Activated naive CD8-positive, alpha-beta T cell treated with anti-CD3 and anti-CD28 coated beads, Interleukin-2, amount 10 ng/mL, durations not matched to agents 7 days and 5 days (primary cell): Measurements from ENCODE around the gene ZNF506. TPM values are rescaled to one million over a fixed set of nuclear protein-coding genes. Genes with fewer than 3 reads are reported as not detected.
"Not testable (repeated sequence)": the region's sequence is repeated elsewhere in the genome, so short reads cannot be mapped to it uniquely, and the experiment has no call there.

ENCODE experiments used
- ATAC-seq: fragments of 150-1000 bp; cut with Tn5 transposase; one replicate; pipeline ENCODE4 v1.10.0; 2021; ENCODE audit warnings: low read depth, moderate library complexity
- POLR2A ChIA-PET: fragments of 350-600 bp; sonication (Branson Sonifier 250); formaldehyde crosslinking; loops from one replicate; lab custom pipeline; 2021; ENCODE audit warnings: antibody characterized with exemption; lab: Charles Lee
- DNase-seq: peaks from one replicate; pipeline ENCODE4 v3.0.0; 2021
- H3K27ac Mint-ChIP-seq: one replicate; pipeline ENCODE4 v1.8.0; 2022; ENCODE audit warnings: mild to moderate bottlenecking, mixed read lengths
- H3K27me3 Mint-ChIP-seq: one replicate; pipeline ENCODE4 v1.8.0; 2022; ENCODE audit warnings: mild to moderate bottlenecking, moderate library complexity, mixed read lengths
- H3K36me3 Mint-ChIP-seq: one replicate; pipeline ENCODE4 v1.8.0; 2021; ENCODE audit warnings: mild to moderate bottlenecking, mixed read lengths
- H3K4me1 Mint-ChIP-seq: one replicate; pipeline ENCODE4 v1.8.0; 2021; ENCODE audit warnings: mixed read lengths
- H3K4me3 Mint-ChIP-seq: one replicate; pipeline ENCODE4 v1.8.0; 2022; ENCODE audit warnings: mild to moderate bottlenecking, moderate library complexity, mixed read lengths
- H3K9me3 Mint-ChIP-seq: one replicate; pipeline ENCODE4 v1.8.0; 2021; ENCODE audit warnings: mixed read lengths
- total RNA-seq, 2 experiments: library from RNA; stranded (reverse); gene quantifications; one replicate each; pipeline ENCODE4 v1.2.3, GENCODE V29; 2021

The ZNF506 gene
- total RNA-seq, 2 experiments from 2014 or later: 39.4 to 41.5 TPM

DNA sequence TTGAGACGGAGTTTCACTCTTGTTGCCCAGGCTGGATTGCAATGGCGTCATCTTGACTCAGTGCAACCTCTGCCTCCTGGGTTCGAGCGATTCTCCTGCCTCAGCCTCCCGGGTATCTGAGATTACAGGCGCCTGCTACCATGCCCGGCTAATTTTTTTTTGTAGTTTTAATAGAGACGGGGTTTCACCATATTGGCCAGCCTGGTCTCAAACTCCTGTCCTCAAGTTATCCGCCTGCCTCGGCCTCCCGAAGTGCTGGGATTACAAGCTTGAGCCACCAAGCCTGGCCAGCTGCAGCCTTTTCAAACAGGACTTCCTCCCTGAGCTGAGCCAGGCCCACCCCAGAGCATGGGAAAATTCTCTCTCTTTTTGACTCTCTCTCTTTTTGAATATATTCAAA is 426 bp upstream of the ZNF506 start:
- Mint-ChIP-seq H3K27ac (peak overlapping the region; percentile 99), H3K36me3 (peaks cover 49% of the 10 kb centered on the region), H3K4me3 (peak overlapping the region; percentile 98), H3K9me3 (peaks cover 32% of the 10 kb centered on the region), H3K4me1 (peaks cover 15% of the 10 kb centered on the region)
- not testable (repeated sequence) for ATAC-seq, DNase-seq, H3K27me3 Mint-ChIP-seq
- POLR2A ChIA-PET: interaction anchor here (0.8 to 4.1 kb wide), 27 partner anchors 8 to 839 kb away, joined by 3 to 87 read pairs (median 4); partner anchors contain the start of genes ATP13A1, ZNF101, ZNF14 and ZNF253

DNA sequence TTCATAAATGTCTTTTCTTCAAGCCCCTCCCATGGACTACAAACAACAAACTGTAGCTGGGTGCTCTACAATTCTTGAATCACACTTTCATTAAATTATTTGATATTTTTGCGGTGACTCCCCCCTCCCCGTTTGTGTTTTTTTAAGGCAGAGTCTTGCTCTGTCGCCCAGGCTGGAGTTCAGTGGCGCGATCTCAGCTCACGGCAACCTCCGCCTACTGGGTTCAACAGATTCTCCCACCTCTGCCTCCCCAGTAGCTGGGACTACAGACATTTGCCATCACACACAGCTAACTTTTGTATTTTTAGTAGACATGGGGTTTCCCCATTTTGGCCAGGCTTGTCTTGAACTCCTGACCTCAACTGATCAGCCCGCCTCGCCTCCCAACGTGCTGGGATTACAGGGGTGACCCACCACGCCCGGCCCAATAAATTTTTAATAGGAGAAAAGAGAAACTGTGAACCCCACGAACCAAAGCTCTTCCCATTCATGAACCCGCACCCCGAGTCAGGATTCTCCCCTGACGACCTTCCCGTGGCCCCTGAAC is 703 bp downstream of the ZNF506 start:
- H3K4me1 Mint-ChIP-seq: peaks cover 15% of the 10 kb centered on the region
- no peaks in the 10 kb centered on the region for H3K27me3 Mint-ChIP-seq
- ATAC-seq (no peak), DNase-seq (no peak)
- peaks cover 27% of the 10 kb centered on the region for H3K9me3 Mint-ChIP-seq
- peak overlapping the region; percentile 98 for H3K4me3 Mint-ChIP-seq
- POLR2A ChIA-PET: interaction anchor here (0.5 to 4.1 kb wide), 24 partner anchors 8 to 347 kb away, joined by 3 to 87 read pairs (median 6); partner anchors contain the start of genes ATP13A1, ZNF101, ZNF14 and ZNF253
- H3K36me3 Mint-ChIP-seq: peaks cover 58% of the 10 kb centered on the region
- H3K27ac Mint-ChIP-seq: peak overlapping the region; percentile 99

DNA sequence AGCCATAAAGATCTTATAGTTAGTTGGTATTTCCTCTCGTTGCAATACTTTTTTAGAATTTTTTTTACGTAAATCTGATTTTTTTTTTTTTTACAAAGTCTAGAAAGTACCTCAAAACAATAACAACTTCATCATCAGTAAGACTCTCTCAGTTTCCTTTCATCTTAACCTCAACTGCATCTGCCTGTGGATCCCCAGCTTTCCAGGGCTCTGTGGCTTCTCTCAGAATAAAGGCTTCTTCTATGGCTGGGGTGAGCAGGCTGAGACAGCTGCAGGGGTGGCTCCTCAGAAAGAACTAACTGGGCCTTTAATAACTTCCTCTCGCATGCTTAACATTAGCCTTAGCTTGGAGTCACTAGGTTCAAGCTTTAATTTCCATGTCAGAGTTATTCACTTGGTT is 4.2 kb downstream of the ZNF506 start:
- POLR2A ChIA-PET: interaction anchor here (0.7 to 2.5 kb wide), 3 partner anchors 48 to 149 kb away, joined by 3 to 11 read pairs (median 7); partner anchors contain the start of genes ZNF101 and ZNF253
- peaks cover 19% of the 10 kb centered on the region for H3K4me1 Mint-ChIP-seq
- peak overlapping the region; percentile 80 for H3K27ac Mint-ChIP-seq
- peaks cover 75% of the 10 kb centered on the region for H3K36me3 Mint-ChIP-seq
- no peaks in the 10 kb centered on the region for H3K27me3 Mint-ChIP-seq
- no peak for DNase-seq
- H3K4me3 Mint-ChIP-seq: peak overlapping the region; percentile 52
- peaks cover 27% of the 10 kb centered on the region for H3K9me3 Mint-ChIP-seq
- peak; percentile 6 for ATAC-seq

DNA sequence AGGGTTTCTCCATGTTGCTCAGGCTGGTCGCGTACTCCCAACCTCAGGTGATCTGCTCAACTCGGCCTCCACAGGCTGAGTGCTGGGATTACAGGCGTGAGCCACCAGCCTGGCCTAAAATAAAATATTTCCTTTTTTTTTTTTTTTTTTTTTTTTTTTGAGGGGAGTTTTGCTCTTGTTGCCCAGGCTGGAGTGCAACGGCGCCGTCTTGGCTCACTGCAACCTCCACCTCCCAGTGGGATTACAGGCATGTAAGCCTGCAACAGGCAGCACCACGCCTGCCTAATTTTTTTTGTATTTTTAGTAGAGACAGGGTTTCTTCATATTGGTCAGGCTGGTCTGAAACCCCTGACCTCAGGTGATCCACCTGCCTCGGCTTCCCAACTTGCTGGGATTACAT is 4.9 kb downstream of the ZNF506 start:
- Mint-ChIP-seq H3K4me1 (peaks cover 17% of the 10 kb centered on the region), H3K27me3 (no peaks in the 10 kb centered on the region), H3K9me3 (peaks cover 27% of the 10 kb centered on the region), H3K4me3 (peak overlapping the region; percentile 52), H3K36me3 (peaks cover 81% of the 10 kb centered on the region), H3K27ac (peak overlapping the region; percentile 80)
- ATAC-seq (no peak), DNase-seq (no peak)
- POLR2A ChIA-PET: interaction anchor here (1.1 to 2.5 kb wide), 2 partner anchors 49 to 149 kb away, joined by 7 to 11 read pairs; partner anchors contain the start of genes ZNF101 and ZNF253

DNA sequence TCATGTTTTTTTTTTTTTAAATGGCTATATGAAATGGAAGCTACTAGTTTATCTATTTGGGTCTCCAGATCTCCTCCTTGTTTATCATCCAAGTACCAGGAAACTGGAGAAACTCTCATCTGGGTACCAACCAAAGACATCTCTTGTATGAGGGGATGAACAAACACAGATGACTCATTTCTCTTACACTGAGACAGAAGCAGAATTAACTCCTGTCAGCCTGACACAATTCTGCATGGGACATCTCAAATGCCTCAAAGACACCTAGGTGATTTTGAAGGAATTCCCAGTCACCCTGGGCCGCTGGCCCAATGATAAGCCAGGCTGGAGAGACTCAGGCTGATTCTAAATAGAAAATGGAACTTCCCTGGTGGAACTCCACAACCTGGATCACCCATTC is 9.6 kb downstream of the ZNF506 start:
- POLR2A ChIA-PET: interaction anchor here (0.6 kb wide), 1 partner anchor 9 kb away, joined by 4 read pairs; the partner anchor contains the start of gene ZNF506
- not testable (repeated sequence) for H3K27me3 Mint-ChIP-seq, H3K27ac Mint-ChIP-seq, ATAC-seq, DNase-seq, H3K4me3 Mint-ChIP-seq, H3K4me1 Mint-ChIP-seq
- Mint-ChIP-seq H3K36me3 (peaks cover 82% of the 10 kb centered on the region), H3K9me3 (peaks cover 35% of the 10 kb centered on the region)

DNA sequence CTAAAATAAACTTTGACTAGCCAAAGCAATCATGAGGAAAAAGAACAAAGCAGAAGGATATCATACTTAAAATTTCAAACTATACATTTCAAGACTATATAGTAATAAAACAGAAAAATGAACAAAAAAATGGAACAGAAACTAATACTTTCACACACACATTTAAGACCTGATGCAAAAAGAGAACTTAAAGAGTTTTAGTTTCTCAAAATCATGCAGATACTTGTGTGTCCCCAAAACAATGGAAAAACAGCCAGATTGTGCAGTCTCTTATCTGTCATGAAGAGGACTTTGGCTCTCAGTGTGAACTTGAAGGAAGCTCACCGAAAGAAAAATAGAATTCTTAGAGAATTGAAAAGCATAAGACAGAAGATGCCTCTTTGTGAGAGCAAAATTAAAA is 16.1 kb downstream of the ZNF506 start:
- H3K4me1 Mint-ChIP-seq: peaks cover 6% of the 10 kb centered on the region
- H3K9me3 Mint-ChIP-seq: peaks cover 22% of the 10 kb centered on the region
- DNase-seq: no peak
- ATAC-seq: no peak
- no peaks in the 10 kb centered on the region for H3K27me3 Mint-ChIP-seq
- H3K27ac Mint-ChIP-seq: no peak overlapping the region
- peaks cover 81% of the 10 kb centered on the region for H3K36me3 Mint-ChIP-seq
- no peak overlapping the region for H3K4me3 Mint-ChIP-seq
- POLR2A ChIA-PET: interaction anchor here (0.8 kb wide), 1 partner anchor 99 kb away, joined by 3 read pairs; no protein-coding TSS in a partner anchor

DNA sequence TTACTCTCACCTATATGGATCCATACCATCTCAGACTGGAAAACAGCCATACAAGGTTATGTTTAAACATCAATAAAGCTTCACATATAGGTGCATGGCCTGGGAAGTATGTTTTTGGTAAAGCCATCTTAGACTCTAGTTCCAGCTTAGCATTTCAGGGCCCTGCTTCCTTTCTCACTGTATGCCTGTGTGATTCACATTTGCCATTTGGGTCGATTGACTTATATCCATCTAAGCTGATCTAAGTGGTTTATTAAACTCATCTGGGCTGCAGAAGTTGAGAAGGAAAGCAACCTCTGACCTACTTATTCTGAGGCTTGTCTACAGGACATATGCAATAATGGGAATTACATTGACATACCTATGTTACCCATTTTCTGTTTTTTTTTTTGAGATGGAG is 33.5 kb downstream of the ZNF506 start:
- Mint-ChIP-seq H3K36me3 (peaks cover 82% of the 10 kb centered on the region), H3K27ac (no peak overlapping the region), H3K27me3 (no peaks in the 10 kb centered on the region), H3K9me3 (peaks cover 32% of the 10 kb centered on the region), H3K4me3 (no peak overlapping the region), H3K4me1 (peaks cover 4% of the 10 kb centered on the region)
- POLR2A ChIA-PET: interaction anchor here (2.1 kb wide), 1 partner anchor 12 kb away, joined by 7 read pairs; no protein-coding TSS in a partner anchor
- ATAC-seq: no peak
- no peak for DNase-seq

DNA sequence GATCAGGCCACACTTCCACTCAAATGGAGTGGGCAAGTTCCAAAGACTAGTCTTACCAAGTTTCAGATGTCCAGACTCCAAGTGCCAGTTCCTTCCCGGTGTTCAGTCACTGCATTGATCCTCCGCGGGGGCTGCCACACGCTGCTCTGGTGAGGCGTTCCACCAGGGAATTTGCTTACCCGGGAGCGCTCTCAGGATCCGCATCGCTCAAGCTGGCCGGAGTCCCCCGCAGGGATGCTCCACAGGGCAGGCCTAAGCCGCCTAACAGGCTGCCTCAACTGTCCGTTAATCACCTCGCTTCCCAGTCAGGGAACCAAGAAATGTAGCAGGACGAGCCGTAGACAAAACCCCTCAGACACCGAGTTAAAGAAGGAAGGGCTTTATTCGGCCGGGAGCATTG is 36.1 kb downstream of the ZNF506 start:
- POLR2A ChIA-PET: interaction anchor here (1.3 kb wide), 1 partner anchor 10 kb away, joined by 3 read pairs; no protein-coding TSS in a partner anchor

DNA sequence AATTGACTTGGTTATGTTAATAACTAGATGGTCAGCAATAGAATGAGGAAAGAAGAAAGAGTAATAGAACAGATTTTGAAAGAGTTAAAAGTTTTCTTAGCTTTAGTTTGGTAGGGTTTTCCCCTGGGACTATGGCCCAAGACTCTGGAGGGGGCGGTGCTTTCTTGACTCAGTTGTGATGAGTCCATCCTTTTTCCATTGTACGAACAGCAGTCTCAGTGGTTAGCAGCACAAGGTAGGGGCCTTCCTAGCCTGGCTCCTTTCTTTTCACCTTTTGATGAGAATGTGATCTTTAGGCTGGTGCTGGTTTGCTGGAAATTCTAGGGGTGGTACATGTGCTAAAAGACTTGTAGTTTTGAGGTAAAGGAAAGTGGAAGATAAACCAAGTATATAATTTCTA is 38.8 kb downstream of the ZNF506 start:
- Mint-ChIP-seq H3K4me1 (peaks cover 12% of the 10 kb centered on the region), H3K9me3 (peaks cover 47% of the 10 kb centered on the region), H3K27ac (no peak overlapping the region), H3K27me3 (no peaks in the 10 kb centered on the region), H3K4me3 (no peak overlapping the region), H3K36me3 (peaks cover 87% of the 10 kb centered on the region)
- POLR2A ChIA-PET: no interaction called here
- no peak for ATAC-seq
- DNase-seq: no peak

More for the DNA sequence above, 36.1 kb downstream of the ZNF506 start:
- not testable (repeated sequence) for H3K4me3 Mint-ChIP-seq, H3K4me1 Mint-ChIP-seq, DNase-seq, ATAC-seq, H3K27ac Mint-ChIP-seq, H3K27me3 Mint-ChIP-seq
- Mint-ChIP-seq H3K36me3 (peaks cover 84% of the 10 kb centered on the region), H3K9me3 (peaks cover 38% of the 10 kb centered on the region)

DNA sequence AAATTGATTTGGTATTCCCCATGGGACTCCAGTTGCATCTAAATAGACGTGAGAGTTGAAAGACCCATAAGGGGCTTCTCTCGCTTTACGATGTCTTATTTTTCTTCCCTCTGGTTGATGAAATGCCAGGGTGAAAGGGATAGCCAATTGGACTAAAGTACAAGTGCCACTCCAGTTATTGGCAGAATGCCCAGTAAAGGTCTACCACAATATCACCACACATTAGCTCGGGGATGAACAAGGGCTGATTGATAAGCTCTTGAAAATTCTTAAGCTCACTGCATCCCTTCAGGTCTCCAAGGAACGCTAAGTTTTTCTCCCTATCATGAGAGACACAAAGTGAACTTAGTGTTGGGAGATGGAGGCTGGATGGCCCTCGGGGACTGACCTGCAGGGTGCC is 39.8 kb downstream of the ZNF506 start:
- H3K27me3 Mint-ChIP-seq, POLR2A ChIA-PET, H3K27ac Mint-ChIP-seq, ATAC-seq, DNase-seq, H3K4me3 Mint-ChIP-seq: not testable (repeated sequence)
- Mint-ChIP-seq H3K4me1 (peaks cover 19% of the 10 kb centered on the region), H3K36me3 (peaks cover 82% of the 10 kb centered on the region), H3K9me3 (peaks cover 42% of the 10 kb centered on the region)

DNA sequence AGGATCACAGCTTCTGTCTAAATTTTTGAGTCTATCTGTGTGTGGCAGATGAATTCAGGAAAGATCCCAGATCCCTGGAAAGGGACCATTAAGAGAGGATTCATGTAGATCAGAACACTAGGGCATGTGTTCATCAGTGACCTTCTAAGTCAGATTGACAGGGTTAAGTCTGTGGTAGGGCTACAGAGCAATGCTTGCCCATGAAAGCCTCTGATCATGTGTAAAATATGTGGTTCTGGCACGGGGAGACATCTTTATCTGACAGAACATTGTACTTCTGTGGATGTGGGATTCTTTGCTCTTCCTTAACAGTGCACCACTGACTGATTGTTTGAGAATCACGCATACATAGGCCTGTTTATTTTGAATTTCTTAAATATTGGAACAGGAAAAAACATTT is 42.9 kb downstream of the ZNF506 start:
- ATAC-seq: no peak
- peaks cover 23% of the 10 kb centered on the region for H3K9me3 Mint-ChIP-seq
- H3K4me1 Mint-ChIP-seq: peaks cover 28% of the 10 kb centered on the region
- no peak for DNase-seq
- POLR2A ChIA-PET: interaction anchor here (1.4 to 1.7 kb wide), 2 partner anchors 43 to 87 kb away, joined by 4 to 5 read pairs; partner anchors contain the start of genes ZNF253 and ZNF506
- H3K27me3 Mint-ChIP-seq: no peaks in the 10 kb centered on the region
- H3K36me3 Mint-ChIP-seq: peaks cover 52% of the 10 kb centered on the region
- H3K4me3 Mint-ChIP-seq: peak overlapping the region; percentile 93
- H3K27ac Mint-ChIP-seq: peak overlapping the region; percentile 25

DNA sequence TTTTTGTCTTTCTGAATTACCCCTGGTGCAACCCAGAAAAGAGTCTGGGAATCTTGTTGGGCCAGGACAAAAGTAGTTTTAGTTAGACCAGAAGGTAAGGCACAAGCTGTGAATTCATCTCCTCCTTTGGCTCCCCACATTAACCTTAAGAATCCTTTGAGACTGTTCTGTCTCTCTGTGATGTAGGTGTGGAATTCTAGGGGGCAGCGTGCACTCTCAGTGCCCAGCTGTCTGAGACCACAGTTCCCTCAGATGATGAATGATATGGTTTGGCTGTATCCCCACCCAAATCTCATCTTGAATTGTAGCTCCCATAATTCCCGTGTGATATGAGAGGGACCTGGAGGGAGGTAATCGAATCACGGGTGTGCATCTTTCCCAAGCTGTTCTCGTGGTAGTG is 43.9 kb downstream of the ZNF506 start:
- Mint-ChIP-seq H3K27ac (peak overlapping the region; percentile 89), H3K36me3 (peaks cover 49% of the 10 kb centered on the region)
- no peak for ATAC-seq

DNA sequence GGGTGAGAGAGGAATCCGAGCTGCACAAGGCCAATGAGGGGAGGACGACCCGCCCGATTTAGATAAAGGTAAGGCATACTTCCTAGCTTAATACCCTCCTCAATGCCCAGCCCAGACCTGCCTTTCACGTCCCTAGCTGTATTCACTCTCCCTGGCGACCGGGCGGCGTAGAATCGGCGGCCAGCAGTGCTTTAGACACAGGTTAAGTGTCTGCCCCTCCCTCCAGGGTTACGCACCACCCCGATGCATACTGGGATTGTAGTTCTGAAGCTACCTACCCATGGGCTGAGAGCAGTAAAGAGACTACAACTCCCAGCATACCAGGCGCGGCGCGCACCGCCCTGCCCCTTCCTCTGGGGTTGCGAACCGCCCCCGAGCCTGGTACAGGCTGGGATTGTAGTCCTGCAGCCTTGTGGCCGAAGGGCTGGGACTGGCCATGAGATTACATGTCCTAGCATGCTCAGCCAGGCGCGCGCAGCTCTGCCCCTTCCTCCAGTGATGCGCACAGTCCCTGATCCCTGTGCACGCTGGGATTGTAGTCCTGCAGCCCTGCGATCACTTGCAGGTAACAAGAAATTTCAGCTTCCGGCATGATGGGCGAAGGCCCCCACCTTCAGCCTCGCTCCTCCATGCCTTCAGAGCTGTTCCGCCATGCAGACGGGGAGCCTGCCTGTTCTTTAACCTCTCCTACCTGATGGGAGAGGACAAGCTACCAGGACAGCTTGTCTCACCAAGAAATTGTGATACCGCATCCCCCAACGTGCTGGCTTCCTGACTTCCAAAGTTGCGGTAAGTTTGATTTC is 45.1 kb downstream of the ZNF506 start:
- DNase-seq (peak; percentile 90), ATAC-seq (peak; percentile 99)
- peak overlapping the region; percentile 93 for H3K4me3 Mint-ChIP-seq
- peaks cover 39% of the 10 kb centered on the region for H3K36me3 Mint-ChIP-seq
- peak overlapping the region; percentile 89 for H3K27ac Mint-ChIP-seq
- no peaks in the 10 kb centered on the region for H3K27me3 Mint-ChIP-seq
- H3K4me1 Mint-ChIP-seq: peaks cover 26% of the 10 kb centered on the region
- H3K9me3 Mint-ChIP-seq: peaks cover 17% of the 10 kb centered on the region
- POLR2A ChIA-PET: interaction anchor here (0.6 to 2.7 kb wide), 22 partner anchors 10 to 1000 kb away, joined by 3 to 36 read pairs (median 4); partner anchors contain the start of genes ATP13A1, ZNF101, ZNF14 and ZNF253

More for the DNA sequence above, 43.9 kb downstream of the ZNF506 start:
- no peak for DNase-seq
- Mint-ChIP-seq H3K4me1 (peaks cover 26% of the 10 kb centered on the region), H3K27me3 (no peaks in the 10 kb centered on the region), H3K4me3 (peak overlapping the region; percentile 93), H3K9me3 (peaks cover 22% of the 10 kb centered on the region)
- POLR2A ChIA-PET: interaction anchor here (1.4 to 2.7 kb wide), 3 partner anchors 44 to 124 kb away, joined by 4 to 25 read pairs (median 5); partner anchors contain the start of genes ZNF253, ZNF506 and ZNF93
